H54 (cell line): ENCODE results near the gene OLR1.

Source experiments
- DNase-seq: peaks from one replicate; pipeline ENCODE4 v3.0.0; 2011; ENCODE audit warnings: low spot score, mixed read lengths; ENCODE audit not compliant: insufficient read length
- FAIRE-seq: peaks from 3 replicates; lab custom pipeline; 2011; peaks lifted over from hg19 to GRCh38; lab: Jason Lieb, UNC
- POLR2A ChIP-seq: IDR thresholded peaks from 2 replicates; pipeline ENCODE4 v1.6.1; 2011; ENCODE audit warnings: low read depth, mild to moderate bottlenecking, low read length

The OLR1 gene

GRCh38 chr12:10178821-10179220 is 6.9 kb upstream of the OLR1 start, which contains the start of gene TMEM52B:
TMEM52B (plus strand) TSS chr12:10179032; CDS start chr12:10179575, 543 bp downstream.
- TF ChIP-seq POLR2A, result no peak
- no peak for DNase-seq
- no peak for FAIRE-seq

GRCh38 chr12:10175846-10176636 is 4.1 kb upstream of the OLR1 start:
- FAIRE-seq (no peak), DNase-seq (no peak)
- no peak for TF ChIP-seq POLR2A

DNA sequence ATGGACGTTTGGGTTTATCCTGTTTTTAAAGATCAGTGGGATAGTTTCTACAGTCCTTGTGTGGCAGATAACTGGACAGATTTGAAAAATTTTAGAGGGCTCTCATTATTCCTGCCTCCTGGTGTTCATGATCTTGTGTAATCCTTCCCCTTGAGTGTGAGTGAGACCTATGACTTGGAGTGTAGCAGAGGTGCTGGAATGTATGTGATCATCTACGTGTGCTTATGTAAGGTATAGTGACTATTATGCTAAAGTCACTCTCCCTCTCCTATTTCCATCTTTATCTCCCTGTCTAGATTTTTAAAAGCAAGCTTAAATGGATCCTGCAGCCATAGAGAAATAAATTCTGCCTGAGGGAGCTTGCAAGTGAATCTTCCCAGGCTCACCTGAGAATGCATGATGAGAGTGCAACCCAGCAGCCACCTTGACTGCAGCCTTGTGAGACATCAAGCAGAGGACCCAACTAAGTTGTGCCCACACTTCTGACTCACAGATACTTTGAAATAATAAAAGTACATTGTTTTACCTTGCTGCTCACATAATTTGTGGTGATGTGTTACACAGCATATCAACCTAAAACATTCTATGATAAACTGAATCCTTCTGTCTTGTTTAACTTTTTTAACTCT is 3.2 kb upstream of the OLR1 start:
- TF ChIP-seq POLR2A, result no peak
- FAIRE-seq (no peak), DNase-seq (no peak)

DNA sequence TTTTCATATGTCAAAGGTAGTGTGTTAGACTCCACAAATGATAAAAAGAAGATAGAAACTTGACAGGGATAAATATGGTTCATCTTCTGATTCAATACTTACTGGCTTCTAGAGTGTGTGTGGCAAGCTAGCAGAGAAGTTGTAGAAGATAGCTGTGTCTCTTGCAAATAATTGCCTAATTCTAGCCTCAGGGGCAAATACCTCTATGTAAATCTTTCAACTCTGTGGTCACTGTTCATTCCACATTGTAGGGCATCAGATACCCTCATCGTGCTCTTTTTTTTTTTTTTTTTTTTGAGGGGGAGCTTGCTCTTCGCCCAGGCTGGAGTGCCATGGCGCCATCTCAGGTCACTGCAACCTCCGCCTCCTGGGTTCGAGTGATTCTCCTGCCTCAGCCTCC is 1.7 kb downstream of the OLR1 start:
- no peak for FAIRE-seq
- TF ChIP-seq POLR2A, result no peak
- DNase-seq, result no peak

DNA sequence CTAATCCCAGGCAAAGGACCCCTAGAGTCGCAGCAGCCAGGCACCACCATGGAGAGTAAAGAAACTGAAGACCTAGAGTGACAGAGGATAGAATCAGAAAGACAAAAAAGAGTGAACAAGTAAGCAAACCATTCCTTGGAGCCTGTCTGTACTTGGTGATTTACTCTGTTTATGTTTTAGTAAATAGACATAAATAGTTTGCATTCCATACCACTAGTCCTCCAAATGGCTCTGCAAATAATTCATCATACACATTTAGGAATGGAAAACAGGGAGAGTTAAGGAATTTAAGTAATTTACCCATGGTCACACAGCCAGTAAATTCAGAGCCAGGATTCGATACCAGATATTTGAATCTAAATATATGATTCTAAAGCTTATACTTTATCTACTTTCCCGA is 2.8 kb downstream of the OLR1 start:
- no peak for FAIRE-seq
- DNase-seq, result no peak
- no peak for TF ChIP-seq POLR2A

GRCh38 chr12:10167599-10167998 is 4.3 kb downstream of the OLR1 start:
- no peak for TF ChIP-seq POLR2A
- FAIRE-seq, result no peak

DNA sequence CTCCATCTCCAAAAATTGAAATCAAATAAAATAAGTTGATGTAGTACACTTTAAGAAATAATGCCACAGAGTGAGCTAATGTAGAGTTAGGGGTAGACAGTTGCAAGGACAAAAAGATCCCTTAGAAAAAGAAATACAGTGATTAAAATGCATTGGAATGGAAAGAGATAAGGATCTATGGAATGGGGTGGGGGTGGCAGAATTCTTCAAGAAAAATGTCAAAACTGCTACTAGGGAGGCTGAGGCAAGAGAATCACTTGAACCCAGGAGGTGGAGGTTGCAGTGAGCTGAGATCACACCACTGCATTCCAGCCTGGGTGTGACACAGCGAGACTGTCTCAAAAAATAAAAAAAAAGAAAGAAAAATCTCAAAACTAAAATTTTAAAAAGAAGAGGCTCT is 6.5 kb downstream of the OLR1 start:
- TF ChIP-seq POLR2A, result no peak
- FAIRE-seq (no peak), DNase-seq (no peak)

More at GRCh38 chr12:10167599-10167998, 4.3 kb downstream of the OLR1 start:
- no peak for DNase-seq

GRCh38 chr12:10163084-10163483 is 8.8 kb downstream of the OLR1 start:
- TF ChIP-seq POLR2A, result no peak
- FAIRE-seq, result no peak
- DNase-seq, result no peak

DNA sequence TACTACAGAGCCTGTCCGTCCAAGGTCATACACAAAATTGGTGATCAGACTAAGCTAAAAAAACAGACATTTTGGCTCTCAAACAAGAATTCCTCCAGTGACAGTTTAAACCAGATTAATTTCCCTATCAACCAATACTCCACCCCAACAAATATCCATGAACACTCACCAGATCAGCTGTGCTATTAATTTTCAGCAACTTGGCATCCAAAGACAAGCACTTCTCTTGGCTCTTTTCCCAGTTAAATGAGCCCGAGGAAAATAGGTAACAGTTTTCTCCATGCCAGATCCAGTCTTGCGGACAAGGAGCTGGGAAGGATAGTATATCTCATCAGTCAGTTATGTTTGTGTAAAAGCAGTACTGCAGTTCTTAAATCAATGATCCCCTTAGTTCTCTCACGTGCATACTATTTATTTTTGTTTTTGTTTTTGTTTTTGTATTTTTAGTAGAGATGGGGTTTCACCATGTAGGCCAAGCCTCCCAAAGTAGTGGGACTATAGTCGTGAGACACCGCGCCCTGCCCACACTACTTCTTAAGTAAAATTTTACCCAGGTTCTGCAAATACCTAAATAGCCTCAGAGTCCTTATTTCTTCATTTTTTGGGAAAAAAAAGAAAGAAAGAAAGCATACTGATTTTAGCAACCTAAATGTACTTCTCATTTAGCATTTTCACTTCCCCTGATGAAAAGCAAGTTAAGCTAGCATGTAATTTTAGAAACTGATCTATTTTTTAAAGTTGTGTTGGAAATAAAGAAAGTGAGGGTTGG is 11.1 kb downstream of the OLR1 start:
- TF ChIP-seq POLR2A, result no peak
- no peak for FAIRE-seq
- no peak for DNase-seq

DNA sequence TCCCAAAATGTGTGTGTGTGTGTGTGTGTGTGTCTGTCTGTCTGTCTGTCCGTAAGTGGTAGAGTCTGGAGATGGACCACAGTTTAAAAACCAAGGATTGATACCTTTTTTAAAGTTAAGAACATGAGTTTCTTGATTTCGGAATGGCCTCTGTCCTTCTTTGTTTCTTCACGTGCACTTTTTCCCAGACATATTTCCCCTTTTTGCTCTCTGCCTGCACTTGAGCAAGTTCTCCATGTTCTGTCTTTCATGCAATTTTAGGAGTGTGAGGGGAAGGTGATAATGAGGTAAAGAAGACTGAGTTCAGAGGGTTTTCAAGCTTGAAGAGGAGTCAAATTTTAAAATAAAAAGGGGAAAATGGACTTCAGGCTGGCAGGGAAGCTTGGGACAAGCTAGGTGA is 12.7 kb downstream of the OLR1 start:
- no peak for TF ChIP-seq POLR2A
- DNase-seq, result no peak
- FAIRE-seq, result no peak

DNA sequence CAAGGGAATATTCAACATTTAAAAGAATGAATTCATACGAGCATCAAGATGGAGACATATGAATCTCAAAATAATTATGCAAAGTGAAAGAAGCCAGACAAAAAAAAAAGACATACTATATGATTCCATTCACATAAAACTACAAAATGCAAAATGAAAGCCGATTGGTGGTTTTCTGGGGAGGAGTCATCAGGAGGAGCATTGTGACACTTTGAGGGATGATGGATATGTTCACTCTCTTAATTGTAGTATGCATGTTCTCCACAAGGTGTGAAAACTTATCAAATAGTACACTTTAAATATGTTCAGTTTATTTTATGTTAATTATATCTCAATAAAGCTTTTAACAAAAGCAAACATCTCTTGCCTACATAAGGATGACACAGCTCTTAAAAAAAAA is 13.5 kb downstream of the OLR1 start:
- FAIRE-seq, result no peak
- TF ChIP-seq POLR2A, result no peak

GRCh38 chr12:10155966-10156365 is 16.0 kb downstream of the OLR1 start:
- DNase-seq, result no peak
- FAIRE-seq, result no peak
- TF ChIP-seq POLR2A, result no peak

More for the DNA sequence above, 13.5 kb downstream of the OLR1 start:
- DNase-seq, result no peak

GRCh38 chr12:10154145-10154496 is 17.8 kb downstream of the OLR1 start:
- FAIRE-seq, result no peak
- TF ChIP-seq POLR2A, result no peak
- no peak for DNase-seq
